ENCODE data around the gene SLC25A19. TPM values are rescaled to one million over a fixed set of nuclear protein-coding genes. Genes with fewer than 3 reads are reported as not detected.

SLC25A19 gene
- total RNA-seq, 2 experiments from 2014 or later, result 113 to 144 TPM

DNA sequence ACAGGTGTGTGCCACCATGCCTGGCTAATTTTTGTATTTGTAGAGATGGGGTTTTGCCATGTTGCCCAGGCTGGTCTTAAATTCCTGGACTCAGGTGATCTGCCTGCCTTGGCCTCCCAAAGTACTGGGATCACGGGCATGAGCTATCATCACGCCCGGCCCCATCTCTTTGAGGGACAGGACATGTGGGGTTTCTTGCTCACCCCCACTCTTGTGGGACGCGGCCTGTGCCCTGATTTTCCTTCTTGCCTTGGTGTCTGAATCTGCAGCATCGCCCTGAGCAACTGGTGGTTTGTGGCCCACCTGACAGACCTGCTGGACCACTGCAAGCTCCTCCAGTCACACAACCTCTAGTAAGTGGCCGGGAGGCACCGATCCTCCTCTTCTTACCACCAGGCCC lies 58.2 kb downstream of the SLC25A19 start:
- ChIA-PET POLR2A (interaction anchor here (0.6 kb wide), 1 partner anchor 23 kb away, joined by 7 read pairs; no protein-coding TSS in a partner anchor), CTCF (ENCODE audit: unreplicated experiment) (no interaction called here)
- intact Hi-C loops (cut with micrococcal nuclease; ENCODE audit: unreplicated experiment), result no loop called here
- H3K79me2 ChIP-seq (ENCODE audit: insufficient read depth, low read depth, low read length), result no peaks in the 10 kb centered on the region
- H3K36me3 ChIP-seq (ENCODE audit: insufficient read depth, low read length), result peaks cover 96% of the 10 kb centered on the region
- no peak for DNase-seq (ENCODE audit: low spot score)
- no peak overlapping the region for H2AFZ ChIP-seq (ENCODE audit: low read length)
- H3K4me3 ChIP-seq (ENCODE audit: low read depth, low read length, poor library complexity, severe bottlenecking), result no peak overlapping the region
- no peaks in the 10 kb centered on the region for H3K9me3 ChIP-seq (ENCODE audit: low read length)
- H3K4me1 ChIP-seq (ENCODE audit: insufficient read depth, low read length, poor library complexity, severe bottlenecking), result no peaks in the 10 kb centered on the region
- H3K4me2 ChIP-seq (ENCODE audit: low read length), result no peak overlapping the region
- H3K9me2 ChIP-seq (ENCODE audit: insufficient read depth, low read length), result no peaks in the 10 kb centered on the region
- BruUV-seq (replicated peaks), result no TSS peak
- TF ChIP-seq, protein P1, sequence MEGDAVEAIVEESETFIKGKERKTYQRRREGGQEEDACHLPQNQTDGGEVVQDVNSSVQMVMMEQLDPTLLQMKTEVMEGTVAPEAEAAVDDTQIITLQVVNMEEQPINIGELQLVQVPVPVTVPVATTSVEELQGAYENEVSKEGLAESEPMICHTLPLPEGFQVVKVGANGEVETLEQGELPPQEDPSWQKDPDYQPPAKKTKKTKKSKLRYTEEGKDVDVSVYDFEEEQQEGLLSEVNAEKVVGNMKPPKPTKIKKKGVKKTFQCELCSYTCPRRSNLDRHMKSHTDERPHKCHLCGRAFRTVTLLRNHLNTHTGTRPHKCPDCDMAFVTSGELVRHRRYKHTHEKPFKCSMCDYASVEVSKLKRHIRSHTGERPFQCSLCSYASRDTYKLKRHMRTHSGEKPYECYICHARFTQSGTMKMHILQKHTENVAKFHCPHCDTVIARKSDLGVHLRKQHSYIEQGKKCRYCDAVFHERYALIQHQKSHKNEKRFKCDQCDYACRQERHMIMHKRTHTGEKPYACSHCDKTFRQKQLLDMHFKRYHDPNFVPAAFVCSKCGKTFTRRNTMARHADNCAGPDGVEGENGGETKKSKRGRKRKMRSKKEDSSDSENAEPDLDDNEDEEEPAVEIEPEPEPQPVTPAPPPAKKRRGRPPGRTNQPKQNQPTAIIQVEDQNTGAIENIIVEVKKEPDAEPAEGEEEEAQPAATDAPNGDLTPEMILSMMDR (conservative IDR thresholded peaks at IDR 0.05; ENCODE audit: low read length), result no peak
- no peak for TF ChIP-seq EZH2phosphoT487 (IDR thresholded peaks at IDR 0.05; ENCODE audit: borderline replicate concordance, low read depth, low read length)
- H3K27ac ChIP-seq (ENCODE audit: low read depth, low read length, poor library complexity, severe bottlenecking), result no peak overlapping the region
- no peaks in the 10 kb centered on the region for H4K20me1 ChIP-seq (ENCODE audit: insufficient read depth, low read length)

DNA sequence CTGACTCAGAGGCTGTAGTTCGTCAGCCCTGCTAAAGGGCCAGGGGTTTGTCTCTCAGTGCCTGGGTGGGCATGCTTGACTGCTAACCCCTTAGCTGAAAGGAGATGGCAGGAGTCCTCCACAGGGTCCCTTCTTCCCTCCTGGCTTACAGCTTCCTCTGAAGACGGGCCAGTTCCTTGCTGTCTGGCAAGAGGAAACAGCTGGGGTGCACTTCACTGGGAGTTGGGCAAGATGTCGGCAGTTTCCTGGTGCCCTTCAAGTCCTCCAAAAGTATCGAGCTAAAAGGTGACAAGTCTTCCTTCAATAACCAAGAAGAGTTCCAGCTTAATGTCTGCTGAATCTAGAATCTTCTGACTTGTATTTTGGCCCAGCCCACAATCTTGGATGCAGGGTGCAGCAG lies 60.4 kb downstream of the SLC25A19 start:
- no peaks in the 10 kb centered on the region for H3K9me2 ChIP-seq (ENCODE audit: insufficient read depth, low read length)
- no peak for DNase-seq (ENCODE audit: low spot score)
- H3K4me3 ChIP-seq (ENCODE audit: low read depth, low read length, poor library complexity, severe bottlenecking), result no peak overlapping the region
- no peaks in the 10 kb centered on the region for H3K79me2 ChIP-seq (ENCODE audit: insufficient read depth, low read depth, low read length)
- ChIA-PET POLR2A (interaction anchor here (0.6 to 1.3 kb wide), 5 partner anchors 12 to 214 kb away, joined by 3 read pairs; no protein-coding TSS in a partner anchor), CTCF (ENCODE audit: unreplicated experiment) (interaction anchor here (1.7 kb wide), 1 partner anchor 115 kb away, joined by 4 read pairs; no protein-coding TSS in a partner anchor)
- H2AFZ ChIP-seq (ENCODE audit: low read length), result no peak overlapping the region
- intact Hi-C loops (cut with micrococcal nuclease; ENCODE audit: unreplicated experiment), result no loop called here
- H3K4me2 ChIP-seq (ENCODE audit: low read length), result no peak overlapping the region
- no peaks in the 10 kb centered on the region for H4K20me1 ChIP-seq (ENCODE audit: insufficient read depth, low read length)
- TF ChIP-seq, protein P1 (conservative IDR thresholded peaks at IDR 0.05; ENCODE audit: low read length), result no peak
- TF ChIP-seq EZH2phosphoT487 (IDR thresholded peaks at IDR 0.05; ENCODE audit: borderline replicate concordance, low read depth, low read length), result no peak
- H3K4me1 ChIP-seq (ENCODE audit: insufficient read depth, low read length, poor library complexity, severe bottlenecking), result no peaks in the 10 kb centered on the region
- no TSS peak for BruUV-seq (replicated peaks)
- H3K9me3 ChIP-seq (ENCODE audit: low read length), result no peaks in the 10 kb centered on the region
- H3K27ac ChIP-seq (ENCODE audit: low read depth, low read length, poor library complexity, severe bottlenecking), result no peak overlapping the region
- H3K36me3 ChIP-seq (ENCODE audit: insufficient read depth, low read length), result peaks cover 97% of the 10 kb centered on the region

DNA sequence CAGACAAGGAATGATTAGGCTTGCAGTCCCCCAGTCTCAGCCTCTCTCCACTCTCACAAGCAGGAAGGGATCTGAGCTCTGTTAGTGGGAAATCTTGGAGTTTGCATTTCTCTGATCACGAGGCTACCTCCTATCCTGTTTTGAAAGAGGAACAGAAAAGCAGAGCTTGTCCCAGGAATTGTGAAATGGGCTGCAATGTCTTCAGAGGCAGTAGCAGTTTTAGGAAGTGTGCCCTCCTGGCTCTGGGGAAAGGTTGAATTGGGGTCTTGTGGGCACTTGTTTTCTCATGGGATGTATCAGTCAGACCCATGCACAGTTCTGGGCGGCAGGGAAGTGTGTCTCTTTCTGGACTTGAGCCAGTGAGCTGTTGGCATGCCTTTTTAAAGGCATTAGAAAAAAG lies 60.9 kb downstream of the SLC25A19 start:
- BruUV-seq (replicated peaks), result TSS peak; percentile 40
- H3K79me2 ChIP-seq (ENCODE audit: insufficient read depth, low read depth, low read length), result no peaks in the 10 kb centered on the region
- H3K36me3 ChIP-seq (ENCODE audit: insufficient read depth, low read length), result peaks cover 99% of the 10 kb centered on the region
- H3K4me1 ChIP-seq (ENCODE audit: insufficient read depth, low read length, poor library complexity, severe bottlenecking), result no peaks in the 10 kb centered on the region
- no peak overlapping the region for H3K4me3 ChIP-seq (ENCODE audit: low read depth, low read length, poor library complexity, severe bottlenecking)
- no peak for TF ChIP-seq EZH2phosphoT487 (IDR thresholded peaks at IDR 0.05; ENCODE audit: borderline replicate concordance, low read depth, low read length)
- TF ChIP-seq, protein P1 (conservative IDR thresholded peaks at IDR 0.05; ENCODE audit: low read length), result no peak
- H4K20me1 ChIP-seq (ENCODE audit: insufficient read depth, low read length), result no peaks in the 10 kb centered on the region
- DNase-seq (ENCODE audit: low spot score), result no peak
- no peak overlapping the region for H3K27ac ChIP-seq (ENCODE audit: low read depth, low read length, poor library complexity, severe bottlenecking)
- POLR2A ChIA-PET, result interaction anchor here (0.6 to 1.3 kb wide), 4 partner anchors 12 to 215 kb away, joined by 3 read pairs; no protein-coding TSS in a partner anchor
- no peaks in the 10 kb centered on the region for H3K9me3 ChIP-seq (ENCODE audit: low read length)
- H3K9me2 ChIP-seq (ENCODE audit: insufficient read depth, low read length), result no peaks in the 10 kb centered on the region
- H2AFZ ChIP-seq (ENCODE audit: low read length), result no peak overlapping the region
- CTCF ChIA-PET (ENCODE audit: unreplicated experiment), result no interaction called here
- no peak overlapping the region for H3K4me2 ChIP-seq (ENCODE audit: low read length)
- intact Hi-C loops (cut with micrococcal nuclease; ENCODE audit: unreplicated experiment), result no loop called here
